HEK293 (cell line): ENCODE data around the gene TUBG2.

Experiments used
- CTCF ChIA-PET: fragments of 350-600 bp; formaldehyde crosslinking; extraction: SDS; loops from one replicate; lab custom pipeline; 2021; ENCODE audit warnings: antibody characterized with exemption; lab: Yijun Ruan, JAX
- POLR2A ChIA-PET: fragments of 300-600 bp; formaldehyde crosslinking; extraction: SDS; loops from one replicate; lab custom pipeline; 2020; ENCODE audit warnings: antibody characterized with exemption, inconsistent platforms; lab: Yijun Ruan, JAX
- H3K27ac ChIP-seq: fragments of 200-500 bp; sonication (Bioruptor generic); 2 replicates; pipeline ENCODE4 v1.5.1; 2014; ENCODE audit warnings: low read depth, low read length, control low read depth, inconsistent platforms; ENCODE audit errors: extremely low read depth
- H3K36me3 ChIP-seq, 2 experiments: fragments of 200-500 bp in 1 of 2; sonication (Bioruptor generic) in 1 of 2; 1 replicate in 1 of 2; 2 replicates in 1 of 2; pipeline ENCODE4 v1.5.1; 2014 to 2017; ENCODE audit warnings: inconsistent platforms in 2 of 2, low read length in 2 of 2; ENCODE audit not compliant: control insufficient read depth in 2 of 2, insufficient read depth in 1 of 2
- H3K4me1 ChIP-seq: fragments of 200-500 bp; sonication (Bioruptor generic); 2 replicates; pipeline ENCODE4 v1.5.1; 2014; ENCODE audit warnings: mild to moderate bottlenecking, low read length, inconsistent platforms; ENCODE audit not compliant: control insufficient read depth, insufficient read depth
- H3K4me3 ChIP-seq: 2 replicates; pipeline ENCODE4 v1.5.1; 2011; ENCODE audit warnings: low read depth, mild to moderate bottlenecking, control low read depth, low read length, moderate library complexity
- H3K9me3 ChIP-seq: fragments of 200-500 bp; sonication (Bioruptor generic); 2 replicates; pipeline ENCODE4 v1.5.1; 2014; ENCODE audit warnings: low read depth, low read length, inconsistent platforms; ENCODE audit not compliant: control insufficient read depth, insufficient read depth
- EGR2 ChIP-seq: fragments of 450-650 bp; formaldehyde crosslinking; IDR thresholded peaks from 2 replicates; pipeline ENCODE4 v1.5.1; 2016; ENCODE audit warnings: low read depth, missing biosample characterization, missing genetic modification characterization
- GFI1B ChIP-seq: fragments of 450-650 bp; formaldehyde crosslinking; IDR thresholded peaks from 2 replicates; pipeline ENCODE4 v1.5.1; 2016; ENCODE audit warnings: missing biosample characterization, missing genetic modification characterization
- GLI4 ChIP-seq: fragments of 450-650 bp; formaldehyde crosslinking; IDR thresholded peaks from 2 replicates; pipeline ENCODE4 v1.5.1; 2016; ENCODE audit warnings: missing biosample characterization, missing genetic modification characterization
- SP7 ChIP-seq: fragments of 450-650 bp; formaldehyde crosslinking; IDR thresholded peaks from 2 replicates; pipeline ENCODE4 v1.5.1; 2016; ENCODE audit warnings: missing biosample characterization, missing genetic modification characterization
- YY1 ChIP-seq: fragments of 450-650 bp; formaldehyde crosslinking; IDR thresholded peaks from 2 replicates; pipeline ENCODE4 v1.5.1; 2018; ENCODE audit warnings: missing biosample characterization, missing genetic modification characterization
- ZBTB20 ChIP-seq: fragments of 450-650 bp; formaldehyde crosslinking; IDR thresholded peaks from 2 replicates; pipeline ENCODE4 v1.5.1; 2016; ENCODE audit warnings: missing biosample characterization, missing genetic modification characterization
- ZFHX2 ChIP-seq: fragments of 450-650 bp; formaldehyde crosslinking; conservative IDR thresholded peaks from 2 replicates; pipeline ENCODE4 v1.5.1; 2016; ENCODE audit warnings: missing biosample characterization, missing genetic modification characterization
- ZNF202 ChIP-seq: fragments of 450-650 bp; formaldehyde crosslinking; IDR thresholded peaks from 2 replicates; pipeline ENCODE4 v1.5.1; 2016; ENCODE audit warnings: missing biosample characterization, missing genetic modification characterization, borderline replicate concordance
- ZNF223 ChIP-seq: fragments of 450-650 bp; formaldehyde crosslinking; IDR thresholded peaks from 2 replicates; pipeline ENCODE4 v1.5.1; 2016; ENCODE audit warnings: missing biosample characterization, missing genetic modification characterization
- ZNF354C ChIP-seq: fragments of 450-650 bp; formaldehyde crosslinking; IDR thresholded peaks from 2 replicates; pipeline ENCODE4 v1.5.1; 2016; ENCODE audit warnings: missing biosample characterization, missing genetic modification characterization, low read depth, borderline replicate concordance
- ZNF549 ChIP-seq: fragments of 450-650 bp; IDR thresholded peaks from 2 replicates; pipeline ENCODE4 v1.5.1; 2018; ENCODE audit warnings: missing biosample characterization, missing genetic modification characterization, mild to moderate bottlenecking, inconsistent platforms, moderate library complexity
- ZNF623 ChIP-seq: fragments of 450-650 bp; formaldehyde crosslinking; IDR thresholded peaks from 2 replicates; pipeline ENCODE4 v1.5.1; 2016; ENCODE audit warnings: missing biosample characterization, missing genetic modification characterization
- ZNF837 ChIP-seq: fragments of 450-650 bp; formaldehyde crosslinking; IDR thresholded peaks from 2 replicates; pipeline ENCODE4 v1.5.1; 2016; ENCODE audit warnings: missing biosample characterization, missing genetic modification characterization
- TF ChIP-seq, protein P1 (sequence below): fragments of 450-650 bp; formaldehyde crosslinking; IDR thresholded peaks from 2 replicates; pipeline ENCODE4 v1.5.1; 2016; ENCODE audit warnings: missing biosample characterization, missing genetic modification characterization
- TF ChIP-seq, protein P2 (sequence below): fragments of 450-650 bp; formaldehyde crosslinking; IDR thresholded peaks from 2 replicates; pipeline ENCODE4 v1.5.1; 2016; ENCODE audit warnings: missing biosample characterization, missing genetic modification characterization
- TF ChIP-seq, protein P3 (sequence below): fragments of 450-650 bp; formaldehyde crosslinking; IDR thresholded peaks from 2 replicates; pipeline ENCODE4 v1.5.1; 2016; ENCODE audit warnings: missing biosample characterization, missing genetic modification characterization

TUBG2 gene

DNA sequence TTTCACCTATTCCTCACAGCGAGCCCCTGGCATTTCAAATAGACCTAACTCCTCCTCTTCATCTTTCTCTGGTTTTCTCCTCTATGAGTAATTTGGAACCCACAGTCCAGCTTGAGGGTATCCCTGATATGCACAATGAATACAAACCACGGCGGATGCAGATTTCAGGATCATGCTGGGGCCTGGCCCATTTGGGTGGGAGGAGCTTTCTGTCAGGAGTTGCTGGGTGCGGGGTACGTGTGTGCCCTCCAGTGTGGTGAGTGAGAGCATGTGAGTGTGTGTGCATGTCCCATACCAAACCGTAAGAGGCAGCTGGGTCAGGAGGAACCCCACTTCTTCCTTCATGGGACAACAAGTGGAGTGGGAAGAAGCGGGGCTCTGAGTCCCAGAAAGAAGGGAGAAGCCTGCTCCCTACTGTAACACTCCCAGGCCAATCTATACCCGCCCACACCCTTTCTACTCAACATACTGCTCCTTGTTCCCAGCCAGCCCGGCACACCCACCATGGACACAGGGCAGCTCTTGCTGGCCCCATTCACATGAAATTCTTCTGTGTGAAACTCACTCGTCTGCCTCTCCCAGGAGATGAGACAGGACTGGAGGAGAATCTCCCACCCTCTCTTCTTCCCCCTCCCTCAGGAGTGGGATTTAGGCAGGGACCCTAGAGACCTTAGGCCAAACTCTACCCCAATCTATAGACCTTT lies 41.7 kb downstream of the TUBG2 start:
- no peak overlapping the region for H3K4me3 ChIP-seq
- no peaks in the 10 kb centered on the region for H3K4me1 ChIP-seq
- H3K36me3 ChIP-seq = peaks cover 25 to 80% of the 10 kb centered on the region in 2 experiments; a peak in 2 of 3 replicates
- ChIA-PET POLR2A (interaction anchor here (1.2 kb wide), 1 partner anchor 10 kb away, joined by 3 read pairs; no protein-coding TSS in a partner anchor), CTCF (no interaction called here)
- H3K27ac ChIP-seq = no peak overlapping the region
- H3K9me3 ChIP-seq = no peaks in the 10 kb centered on the region
- TF ChIP-seq ZFHX2 (tag by site-specific recombination) (peak; percentile 65), EGR2 (tag by site-specific recombination) (peak; percentile 49), YY1 (no peak)

DNA sequence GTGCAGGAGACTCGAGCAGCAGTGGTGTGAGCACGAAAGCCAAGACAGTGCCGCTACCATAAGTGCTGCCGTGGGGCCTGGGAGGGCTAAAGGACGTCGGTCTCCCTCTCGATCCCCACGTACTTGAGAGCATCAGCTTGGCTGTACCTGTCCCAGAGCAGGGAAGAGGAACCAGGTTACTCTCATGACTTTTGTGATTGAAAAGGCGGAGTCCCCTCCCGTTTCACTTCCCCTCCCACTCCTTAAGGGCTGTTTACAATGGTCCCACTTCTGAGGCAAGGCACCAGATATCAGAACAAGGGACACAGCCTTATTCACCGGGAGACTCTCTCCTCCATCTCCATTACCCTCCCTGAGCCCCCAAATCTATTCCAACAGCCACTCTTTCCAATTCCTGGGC lies 43.4 kb downstream of the TUBG2 start:
- no peak for TF ChIP-seq ZNF223 (tag by site-specific recombination)
- no peak for TF ChIP-seq ZBTB20 (tag by site-specific recombination)
- TF ChIP-seq, protein P1, sequence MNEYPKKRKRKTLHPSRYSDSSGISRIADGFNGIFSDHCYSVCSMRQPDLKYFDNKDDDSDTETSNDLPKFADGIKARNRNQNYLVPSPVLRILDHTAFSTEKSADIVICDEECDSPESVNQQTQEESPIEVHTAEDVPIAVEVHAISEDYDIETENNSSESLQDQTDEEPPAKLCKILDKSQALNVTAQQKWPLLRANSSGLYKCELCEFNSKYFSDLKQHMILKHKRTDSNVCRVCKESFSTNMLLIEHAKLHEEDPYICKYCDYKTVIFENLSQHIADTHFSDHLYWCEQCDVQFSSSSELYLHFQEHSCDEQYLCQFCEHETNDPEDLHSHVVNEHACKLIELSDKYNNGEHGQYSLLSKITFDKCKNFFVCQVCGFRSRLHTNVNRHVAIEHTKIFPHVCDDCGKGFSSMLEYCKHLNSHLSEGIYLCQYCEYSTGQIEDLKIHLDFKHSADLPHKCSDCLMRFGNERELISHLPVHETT = no peak
- TF ChIP-seq, protein P2, sequence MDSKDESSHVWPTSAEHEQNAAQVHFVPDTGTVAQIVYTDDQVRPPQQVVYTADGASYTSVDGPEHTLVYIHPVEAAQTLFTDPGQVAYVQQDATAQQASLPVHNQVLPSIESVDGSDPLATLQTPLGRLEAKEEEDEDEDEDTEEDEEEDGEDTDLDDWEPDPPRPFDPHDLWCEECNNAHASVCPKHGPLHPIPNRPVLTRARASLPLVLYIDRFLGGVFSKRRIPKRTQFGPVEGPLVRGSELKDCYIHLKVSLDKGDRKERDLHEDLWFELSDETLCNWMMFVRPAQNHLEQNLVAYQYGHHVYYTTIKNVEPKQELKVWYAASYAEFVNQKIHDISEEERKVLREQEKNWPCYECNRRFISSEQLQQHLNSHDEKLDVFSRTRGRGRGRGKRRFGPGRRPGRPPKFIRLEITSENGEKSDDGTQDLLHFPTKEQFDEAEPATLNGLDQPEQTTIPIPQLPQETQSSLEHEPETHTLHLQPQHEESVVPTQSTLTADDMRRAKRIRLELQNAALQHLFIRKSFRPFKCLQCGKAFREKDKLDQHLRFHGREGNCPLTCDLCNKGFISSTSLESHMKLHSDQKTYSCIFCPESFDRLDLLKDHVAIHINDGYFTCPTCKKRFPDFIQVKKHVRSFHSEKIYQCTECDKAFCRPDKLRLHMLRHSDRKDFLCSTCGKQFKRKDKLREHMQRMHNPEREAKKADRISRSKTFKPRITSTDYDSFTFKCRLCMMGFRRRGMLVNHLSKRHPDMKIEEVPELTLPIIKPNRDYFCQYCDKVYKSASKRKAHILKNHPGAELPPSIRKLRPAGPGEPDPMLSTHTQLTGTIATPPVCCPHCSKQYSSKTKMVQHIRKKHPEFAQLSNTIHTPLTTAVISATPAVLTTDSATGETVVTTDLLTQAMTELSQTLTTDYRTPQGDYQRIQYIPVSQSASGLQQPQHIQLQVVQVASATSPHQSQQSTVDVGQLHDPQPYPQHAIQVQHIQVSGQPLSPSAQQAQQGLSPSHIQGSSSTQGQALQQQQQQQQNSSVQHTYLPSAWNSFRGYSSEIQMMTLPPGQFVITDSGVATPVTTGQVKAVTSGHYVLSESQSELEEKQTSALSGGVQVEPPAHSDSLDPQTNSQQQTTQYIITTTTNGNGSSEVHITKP (tag by site-specific recombination) = no peak
- no peak for TF ChIP-seq ZNF549 (tag by site-specific recombination)
- TF ChIP-seq ZNF354C (tag by site-specific recombination) = no peak
- no peak for TF ChIP-seq ZNF623 (tag by site-specific recombination)
- TF ChIP-seq ZNF837 (tag by site-specific recombination) = no peak
- TF ChIP-seq ZNF202 (tag by site-specific recombination) = no peak
- no peak for TF ChIP-seq GLI4 (tag by site-specific recombination)
- TF ChIP-seq SP7 (tag by site-specific recombination) = no peak
- TF ChIP-seq GFI1B (tag by site-specific recombination) = no peak
- TF ChIP-seq, protein P3, sequence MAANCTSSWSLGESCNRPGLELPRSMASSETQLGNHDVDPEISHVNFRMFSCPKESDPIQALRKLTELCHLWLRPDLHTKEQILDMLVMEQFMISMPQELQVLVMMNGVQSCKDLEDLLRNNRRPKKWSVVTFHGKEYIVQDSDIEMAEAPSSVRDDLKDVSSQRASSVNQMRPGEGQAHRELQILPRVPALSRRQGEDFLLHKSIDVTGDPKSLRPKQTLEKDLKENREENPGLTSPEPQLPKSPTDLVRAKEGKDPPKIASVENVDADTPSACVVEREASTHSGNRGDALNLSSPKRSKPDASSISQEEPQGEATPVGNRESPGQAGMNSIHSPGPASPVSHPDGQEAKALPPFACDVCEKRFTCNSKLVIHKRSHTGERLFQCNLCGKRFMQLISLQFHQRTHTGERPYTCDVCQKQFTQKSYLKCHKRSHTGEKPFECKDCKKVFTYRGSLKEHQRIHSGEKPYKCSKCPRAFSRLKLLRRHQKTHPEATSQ (tag by site-specific recombination) = no peak

More for the DNA sequence above, 43.4 kb downstream of the TUBG2 start:
- Histone ChIP-seq H3K4me3 (no peak overlapping the region), H3K4me1 (no peaks in the 10 kb centered on the region), H3K36me3 (peaks cover 32 to 86% of the 10 kb centered on the region in 2 experiments), H3K9me3 (no peaks in the 10 kb centered on the region), H3K27ac (no peak overlapping the region)
- POLR2A ChIA-PET = interaction anchor here (0.6 kb wide), 1 partner anchor 610 kb away, joined by 4 read pairs; no protein-coding TSS in a partner anchor
- CTCF ChIA-PET = interaction anchor here (0.7 kb wide), 1 partner anchor 145 kb away, joined by 3 read pairs; no protein-coding TSS in a partner anchor
